Dedifferentiated amniotic fluid mesenchymal stem cell (primary cell): ENCODE results near the gene IL4.
"Not testable (repeated sequence)": the region's sequence is repeated elsewhere in the genome, so short reads cannot be mapped to it uniquely, and the experiment has no call there.

Experiments used
- DNase-seq: peaks from one replicate; pipeline ENCODE4 v3.0.0-alpha.2; 2016; ENCODE audit errors: extremely low spot score

IL4 gene

DNA sequence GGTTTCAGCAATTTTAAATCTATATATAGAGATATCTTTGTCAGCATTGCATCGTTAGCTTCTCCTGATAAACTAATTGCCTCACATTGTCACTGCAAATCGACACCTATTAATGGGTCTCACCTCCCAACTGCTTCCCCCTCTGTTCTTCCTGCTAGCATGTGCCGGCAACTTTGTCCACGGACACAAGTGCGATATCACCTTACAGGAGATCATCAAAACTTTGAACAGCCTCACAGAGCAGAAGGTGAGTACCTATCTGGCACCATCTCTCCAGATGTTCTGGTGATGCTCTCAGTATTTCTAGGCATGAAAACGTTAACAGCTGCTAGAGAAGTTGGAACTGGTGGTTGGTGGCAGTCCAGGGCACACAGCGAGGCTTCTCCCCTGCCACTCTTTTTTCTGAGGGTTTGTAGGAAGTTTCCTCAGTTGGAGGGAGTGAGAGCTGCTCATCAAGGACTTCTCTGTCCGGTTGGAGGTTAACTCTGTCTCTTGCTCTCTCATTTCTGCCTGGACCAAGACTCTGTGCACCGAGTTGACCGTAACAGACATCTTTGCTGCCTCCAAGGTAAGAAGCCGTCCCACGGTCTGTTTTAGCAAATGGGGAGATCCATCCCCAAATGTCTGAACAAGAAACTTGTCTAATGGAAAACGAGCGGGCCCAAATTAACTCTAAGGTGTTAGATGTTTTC lies at the start of gene IL4:
IL4 (plus strand) TSS at position 51 of the 692 bp plus-strand sequence; CDS start at position 113, 62 bp downstream.
- no peak for DNase-seq

GRCh38 chr5:132627470-132627869 lies 46.3 kb upstream of the IL4 start:
- no peak for DNase-seq

DNA sequence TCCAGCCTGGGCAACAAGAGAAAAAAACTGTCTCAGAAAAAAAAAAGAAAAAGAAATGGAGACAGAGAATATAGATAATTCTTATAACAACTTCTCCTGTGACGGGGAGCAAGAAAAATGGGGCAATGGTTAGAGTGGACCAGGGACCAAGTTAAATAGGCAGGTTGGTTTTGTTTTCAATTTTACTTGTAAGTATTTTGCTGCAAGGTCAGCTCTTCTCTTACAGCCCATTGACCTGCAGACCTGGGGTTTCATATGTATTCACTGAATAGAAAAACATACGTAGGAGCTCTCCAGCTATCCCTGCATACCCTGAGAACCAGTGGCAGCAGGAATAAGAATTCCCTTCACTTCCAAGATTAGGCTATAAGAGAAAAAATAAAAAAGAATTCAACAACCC lies 45.0 kb upstream of the IL4 start:
- no peak for DNase-seq

GRCh38 chr5:132629230-132629944 lies 44.4 kb upstream of the IL4 start:
- DNase-seq, result no peak

DNA sequence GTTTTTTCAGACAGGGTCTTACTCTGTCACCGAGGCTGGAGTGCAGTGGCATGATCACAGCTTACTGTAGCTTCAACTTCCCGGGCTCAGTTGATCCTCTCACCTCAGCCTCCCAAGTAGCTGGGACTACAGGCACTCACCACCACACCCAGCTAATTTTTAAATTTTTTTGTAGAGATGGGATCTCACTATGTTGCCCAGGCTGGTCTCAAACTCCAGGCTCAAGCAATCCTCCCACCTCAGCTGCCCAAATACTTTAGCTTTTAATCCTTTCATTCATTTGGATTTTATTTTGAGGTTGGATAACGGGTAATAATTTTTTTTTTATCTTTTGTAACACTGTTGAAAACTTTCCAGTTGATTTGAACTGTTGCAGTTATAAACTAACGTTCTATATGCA lies 40.2 kb upstream of the IL4 start:
- not testable (repeated sequence) for DNase-seq

- no peak for DNase-seq
These were observed 37.9 kb upstream of the IL4 start for GRCh38 chr5:132635873-132636272.

GRCh38 chr5:132637241-132637640 lies 36.5 kb upstream of the IL4 start:
- DNase-seq, result no peak

DNA sequence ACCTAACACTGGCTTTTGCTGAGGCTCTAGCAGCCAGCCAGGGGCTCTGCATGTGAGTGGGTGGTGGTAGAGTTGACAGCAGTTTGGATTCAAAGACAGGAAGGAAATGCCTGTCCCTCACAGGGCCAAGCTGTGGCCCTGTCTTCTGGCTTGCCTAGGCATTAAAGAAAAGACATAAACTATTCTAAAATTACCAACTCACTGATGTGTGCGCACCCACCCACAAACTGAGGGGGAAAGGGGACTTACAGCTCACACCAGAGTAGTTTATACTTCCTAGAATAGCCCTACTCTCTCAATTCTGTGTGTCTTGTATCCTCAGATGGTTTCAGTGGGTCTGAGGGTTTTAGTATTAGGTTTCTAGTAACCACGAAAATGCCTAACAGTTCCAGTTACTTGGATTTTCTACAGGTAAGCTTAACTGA lies 34.1 kb upstream of the IL4 start:
- no peak for DNase-seq

- no peak for DNase-seq
These were observed 33.2 kb upstream of the IL4 start for GRCh38 chr5:132640613-132641012.

DNA sequence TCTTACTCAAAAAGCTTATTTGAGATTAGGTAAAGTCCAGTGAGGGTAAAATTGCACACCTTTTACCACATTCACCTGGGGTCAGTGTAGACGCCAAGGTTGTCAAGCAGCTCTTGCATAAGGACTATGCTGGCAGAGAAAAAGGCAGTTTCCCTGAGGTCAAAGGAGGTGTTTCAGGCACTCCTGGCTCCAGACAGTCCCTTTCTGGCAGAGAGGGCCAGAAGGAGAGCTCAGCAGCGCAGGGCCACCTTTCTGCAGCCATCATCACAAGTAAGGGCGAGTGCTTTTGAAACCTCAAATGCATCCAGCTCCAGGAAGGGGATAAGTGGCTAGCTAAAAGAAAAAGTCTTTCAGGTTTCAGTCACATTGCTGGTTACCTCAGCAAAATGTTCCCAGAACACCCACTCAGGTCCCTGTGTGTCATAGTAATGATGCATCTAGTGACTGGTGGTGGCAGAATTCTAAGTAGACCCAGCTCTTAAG lies 32.5 kb upstream of the IL4 start:
- no peak for DNase-seq

DNA sequence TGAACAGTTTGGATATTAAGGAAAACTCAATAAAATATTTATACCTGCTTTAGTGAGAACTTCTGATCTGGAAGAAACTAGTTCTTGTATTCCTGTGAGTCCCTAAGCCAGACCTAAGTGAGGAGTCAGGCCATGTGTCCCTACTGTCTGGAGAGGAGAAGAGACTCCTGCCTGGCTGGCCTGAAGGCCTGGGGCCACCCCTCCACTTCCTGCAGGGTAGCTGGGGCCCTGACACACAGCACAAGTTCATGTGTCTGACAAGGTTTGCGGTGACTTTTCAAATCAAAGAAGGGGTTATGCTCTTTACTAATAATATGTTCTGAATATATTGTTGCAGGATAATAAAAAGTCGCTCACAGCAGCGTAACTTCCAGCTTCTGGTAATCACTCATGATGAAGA lies 31.9 kb upstream of the IL4 start:
- DNase-seq, result no peak

DNA sequence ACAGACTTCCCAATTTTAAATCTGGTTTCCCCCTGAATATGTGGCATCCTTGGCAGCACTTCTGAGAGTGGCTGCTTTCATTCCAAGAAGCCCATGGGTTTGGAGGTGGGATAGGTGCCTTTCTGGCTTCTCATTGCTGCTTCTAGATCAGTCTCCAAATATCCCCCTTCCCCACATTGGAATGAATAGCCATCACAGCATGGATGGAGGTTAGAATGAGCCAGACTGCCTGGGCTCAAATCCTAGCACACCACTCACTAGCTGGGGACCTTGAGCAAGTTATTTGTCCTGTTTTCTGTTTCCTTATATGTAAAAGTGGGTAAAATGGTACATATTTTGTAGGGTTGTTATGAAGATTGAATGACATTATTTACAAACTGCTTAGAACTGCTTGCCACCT lies 29.6 kb upstream of the IL4 start:
- no peak for DNase-seq

- DNase-seq, result no peak
These were observed 27.1 kb upstream of the IL4 start for GRCh38 chr5:132646583-132647266.

GRCh38 chr5:132647473-132647872 lies 26.3 kb upstream of the IL4 start:
- no peak for DNase-seq

GRCh38 chr5:132648355-132648754 lies 25.4 kb upstream of the IL4 start:
- no peak for DNase-seq

- no peak for DNase-seq
These were observed 21.8 kb upstream of the IL4 start for GRCh38 chr5:132651838-132652469.

GRCh38 chr5:132653716-132654115 lies 20.1 kb upstream of the IL4 start:
- DNase-seq, result no peak

DNA sequence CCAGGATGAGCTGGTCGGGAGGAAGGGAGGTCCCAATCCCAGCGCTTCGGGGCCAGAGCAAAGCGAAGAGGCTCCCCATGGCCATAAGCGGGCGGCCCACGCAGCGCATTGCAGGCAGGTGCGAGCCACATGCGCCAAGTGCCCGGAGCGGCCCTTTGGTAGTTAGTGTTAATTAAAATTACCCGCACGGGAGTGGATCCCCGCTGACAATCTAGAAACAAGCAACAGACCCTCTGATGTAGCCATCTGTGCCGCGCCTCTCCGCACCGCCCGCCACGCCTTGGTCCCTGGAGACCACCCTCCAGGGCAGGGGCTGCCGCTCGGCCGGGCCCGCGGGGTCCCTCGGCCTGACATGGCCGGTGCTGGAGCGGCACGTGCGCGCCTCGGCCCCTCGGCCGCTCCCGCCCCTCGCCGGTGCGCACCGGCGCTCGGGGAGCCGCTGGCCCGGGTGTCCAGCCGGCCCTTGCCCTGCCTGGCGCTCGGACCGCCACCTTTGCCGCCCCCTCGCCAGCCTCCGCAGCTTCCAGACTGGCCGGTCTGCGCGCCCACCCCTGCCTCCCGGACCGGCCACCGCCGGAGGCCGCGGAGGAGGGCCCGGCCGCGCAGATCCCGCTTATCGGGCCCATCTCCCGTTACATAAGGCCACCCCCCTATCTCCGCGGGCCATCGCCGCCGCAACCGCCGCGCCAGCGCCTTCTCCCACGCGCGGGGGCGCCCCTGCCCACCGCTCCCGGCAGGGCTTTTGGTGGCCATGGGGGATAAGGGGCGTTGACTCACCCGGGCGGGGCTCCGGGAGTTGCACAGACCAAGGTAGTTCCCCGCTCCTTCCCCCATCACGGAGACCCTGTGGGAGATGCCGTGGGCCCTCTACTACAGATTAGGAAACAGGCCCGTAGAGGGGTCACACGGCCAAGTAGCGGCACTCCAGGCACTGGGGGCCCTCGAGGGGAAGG lies 17.7 kb upstream of the IL4 start:
- no peak for DNase-seq

- DNase-seq, result no peak
These were observed 16.9 kb upstream of the IL4 start for GRCh38 chr5:132656774-132657355.

- DNase-seq, result no peak
These were observed 16.0 kb upstream of the IL4 start, which contains the start of gene IL13 for GRCh38 chr5:132657676-132658380. TSS of gene IL13 (plus strand) at chr5:132658173. CDS start at chr5:132658187, 14 bp downstream.
